ENCODE measurements around the gene ACER2.

Gene ACER2

GRCh38 chr9:19490269-19490668, 81.5 kb downstream of the ACER2 start:
- DNase-seq = no peak

DNA sequence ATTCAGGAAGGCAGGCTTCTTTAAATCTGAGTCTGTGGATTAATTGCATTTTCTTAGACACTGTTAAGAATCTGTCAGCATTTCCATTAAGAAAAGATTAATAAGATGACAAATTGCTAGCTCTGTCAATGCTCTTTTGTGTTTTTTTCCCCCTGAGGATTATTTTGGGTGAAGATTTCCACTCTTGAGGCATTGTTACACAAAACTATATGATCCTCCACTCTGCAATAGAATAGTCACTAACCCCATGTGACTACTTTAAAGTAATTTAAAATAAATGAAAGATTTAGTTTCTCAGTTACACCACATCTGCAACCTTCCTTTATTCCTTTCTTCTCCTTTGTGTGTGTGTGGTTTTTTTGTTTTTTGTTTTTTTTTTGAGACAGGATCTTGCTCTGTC, 82.0 kb downstream of the ACER2 start:
- DNase-seq = no peak

- DNase-seq = no peak
Observed at GRCh38 chr9:19492775-19493173, 84.0 kb downstream of the ACER2 start.

DNA sequence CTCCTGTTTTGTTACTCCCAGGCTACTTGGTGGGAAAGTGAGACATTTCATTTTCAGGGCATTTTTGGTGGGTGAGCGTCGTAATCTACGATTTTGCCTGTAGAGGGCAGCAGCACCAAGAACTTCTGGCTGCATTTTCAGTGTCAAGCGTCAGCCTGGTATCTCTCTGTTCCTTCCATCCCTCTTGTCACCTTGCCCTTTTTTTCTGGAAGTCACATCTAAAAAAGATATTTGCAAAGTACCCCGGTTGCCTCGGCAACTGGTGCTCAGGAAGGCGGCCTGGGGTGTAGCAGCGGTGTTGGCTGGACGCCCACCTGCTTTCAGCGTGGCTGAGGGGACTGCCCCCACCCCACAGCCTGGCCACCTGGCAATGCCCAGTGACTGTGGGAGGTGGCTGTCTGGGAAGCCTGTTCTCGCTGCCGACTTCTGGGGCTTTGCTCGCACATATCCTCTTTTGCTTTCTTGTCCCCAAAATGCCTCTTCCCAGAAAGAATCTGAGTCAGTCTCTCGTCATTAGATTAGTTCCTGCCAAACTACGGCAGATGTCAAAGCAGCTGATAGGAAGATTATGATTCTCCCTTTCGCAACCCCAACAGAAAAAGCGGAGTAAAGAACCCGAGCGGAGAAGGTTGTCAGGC, 84.5 kb downstream of the ACER2 start:
- peak; percentile 75 for DNase-seq

DNA sequence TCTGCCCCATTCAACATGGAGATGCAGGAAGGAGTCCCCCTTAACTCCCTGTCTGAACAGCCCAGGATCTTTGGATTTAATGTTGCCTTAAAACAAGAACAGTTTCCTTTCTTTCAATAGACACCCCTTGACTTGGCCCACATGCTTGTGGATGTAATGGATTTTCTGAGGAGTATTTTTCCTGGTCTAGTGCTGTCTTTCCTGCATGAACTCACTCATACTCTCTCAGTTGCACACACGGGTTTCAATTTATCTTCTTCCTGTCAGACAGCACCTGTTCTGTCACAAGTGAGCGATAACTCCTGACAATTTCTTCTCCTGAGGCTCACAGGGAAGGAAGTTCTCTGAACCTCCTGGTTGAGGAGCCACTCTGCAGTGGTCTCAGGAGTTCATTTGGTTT, 85.1 kb downstream of the ACER2 start:
- no peak for DNase-seq

DNA sequence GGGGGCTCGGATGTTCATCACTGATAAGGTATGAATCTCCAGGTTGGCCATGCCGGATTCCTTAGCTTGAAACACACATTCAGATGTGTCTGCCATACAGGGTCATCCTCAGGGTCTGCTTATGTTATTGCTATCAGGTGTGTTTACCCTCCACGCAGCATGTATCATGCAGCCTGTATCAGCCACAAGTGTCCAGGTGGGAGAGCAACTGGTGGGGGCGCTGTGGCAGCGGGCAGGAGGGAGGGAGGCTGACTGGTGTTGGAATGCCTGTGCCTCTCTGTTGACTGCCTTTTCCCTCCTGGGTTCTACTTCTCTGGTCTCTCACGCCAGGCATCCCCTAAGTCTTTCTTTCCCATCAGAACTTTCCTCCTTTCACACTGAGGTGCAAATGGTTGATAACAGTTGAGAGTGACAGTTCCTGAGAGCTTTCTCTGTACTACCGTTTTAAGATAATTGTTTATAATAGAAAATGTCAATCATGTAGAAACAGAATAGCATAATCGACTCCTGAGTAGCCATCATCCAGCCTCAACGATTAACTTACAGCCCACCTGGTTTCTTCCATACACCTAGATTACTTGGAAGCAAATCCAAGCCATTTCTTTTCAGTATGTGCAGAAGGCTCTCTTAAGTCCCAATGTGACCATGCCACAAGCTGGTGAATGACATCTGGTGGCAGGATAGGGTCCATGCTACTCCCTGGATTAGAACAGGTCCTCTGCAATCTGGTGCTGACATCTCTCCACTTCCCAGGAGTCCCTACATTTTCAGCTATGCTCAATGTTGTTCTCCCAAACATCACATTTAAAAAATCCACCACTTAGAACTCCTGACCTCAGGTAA, 86.6 kb downstream of the ACER2 start:
- no peak for DNase-seq

DNA sequence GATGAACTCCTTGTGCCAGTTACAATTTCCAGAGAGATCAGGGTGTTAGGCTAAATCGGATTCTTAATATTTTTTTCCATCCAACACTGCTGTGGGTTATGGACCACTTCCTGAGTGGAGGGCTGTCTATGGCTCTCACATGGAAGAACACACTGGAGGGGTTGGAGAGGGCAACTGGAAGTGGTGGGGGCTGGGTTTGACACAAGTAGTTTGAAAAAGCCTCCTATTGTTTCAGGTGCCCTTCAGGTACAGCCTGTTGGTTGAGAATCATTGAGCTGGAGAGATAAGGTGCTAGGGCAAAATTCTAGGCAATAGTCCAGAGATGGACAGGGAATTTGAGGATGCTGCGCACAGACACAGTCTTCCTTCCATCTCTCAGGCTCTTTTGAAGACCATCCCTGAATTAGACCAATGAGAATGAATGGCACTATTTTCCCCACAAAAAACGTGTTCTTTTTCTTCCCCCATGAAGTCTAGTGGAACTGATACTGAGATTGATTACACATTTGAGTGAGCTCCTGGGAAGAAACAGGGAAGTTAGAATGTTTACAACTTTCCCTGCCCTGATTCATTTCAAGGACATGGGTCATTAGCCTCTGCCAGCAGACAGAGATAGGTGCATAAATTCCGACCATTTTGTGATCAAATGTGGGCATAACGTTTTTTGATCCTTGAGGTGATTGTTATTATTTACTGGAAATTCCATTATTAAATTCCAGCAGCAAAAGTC, 87.7 kb downstream of the ACER2 start:
- no peak for DNase-seq

DNA sequence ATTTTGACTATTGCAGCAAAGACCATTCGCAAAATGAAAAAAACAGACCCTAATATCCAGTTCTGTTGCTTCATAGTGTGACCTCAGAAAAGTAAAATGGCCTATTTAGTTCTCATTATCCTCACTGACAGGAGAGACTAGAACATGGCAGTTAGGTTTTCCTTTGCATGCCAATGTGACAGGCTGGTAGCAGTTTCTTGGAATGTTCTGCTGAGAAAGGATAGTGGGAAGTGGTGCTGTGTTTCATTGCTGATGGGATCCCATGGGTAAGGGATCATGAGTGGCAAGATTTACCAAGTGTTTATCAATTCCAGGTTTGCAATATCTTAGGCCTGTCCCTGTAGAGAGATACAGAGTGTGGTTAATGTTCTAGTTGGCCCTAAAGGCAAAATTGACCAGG, 88.5 kb downstream of the ACER2 start:
- DNase-seq = no peak

- no peak for DNase-seq
Observed at GRCh38 chr9:19498015-19498414, 89.2 kb downstream of the ACER2 start.

All from activated effector memory CD4-positive, alpha-beta T cell treated with anti-CD3 and anti-CD28 coated beads, Interleukin-2, amount 50 U/mL, for 16 hours (primary cell).